HepG2 (cell line): ENCODE data around the gene PID1. TPM values are rescaled to one million over a fixed set of nuclear protein-coding genes. Genes with fewer than 3 reads are reported as not detected.

Source experiments
- ATAC-seq: fragments of 200-7000 bp; cut with Tn5 transposase; 3 replicates; pipeline ENCODE4 v1.9.1; 2020; ENCODE audit warnings: mild to moderate bottlenecking, moderate library complexity
- BruUV-seq: library from RNA; stranded (reverse); fragments of 400-500 nt; replicated peaks from 2 replicates; lab custom pipeline; 2021; lab: Mats Ljungman, UMichigan
- CTCF ChIA-PET: fragments of 300-600 bp; formaldehyde crosslinking; extraction: SDS; loops from one replicate; lab custom pipeline; 2021; ENCODE audit warnings: low total read pairs, inconsistent platforms, low intra/inter-chr PET ratio; lab: Yijun Ruan, JAX
- POLR2A ChIA-PET: fragments of 350-600 bp; sonication (Branson Sonifier 250); formaldehyde crosslinking; loops from one replicate; lab custom pipeline; 2020; ENCODE audit warnings: antibody characterized with exemption, inconsistent platforms; lab: Yijun Ruan, JAX
- DNase-seq: peaks from one replicate; pipeline ENCODE4 v3.0.0-alpha.2; 2015; ENCODE audit warnings: low spot score
- FAIRE-seq: peaks from 3 replicates; lab custom pipeline; 2011; peaks lifted over from hg19 to GRCh38; lab: Jason Lieb, UNC
- H2AFZ ChIP-seq: one replicate; pipeline ENCODE4 v1.6.1; 2011; ENCODE audit warnings: low read length, inconsistent platforms
- H3K27ac ChIP-seq: fragments of 300-600 bp; 3 replicates; pipeline ENCODE4 v1.8.0; 2011; ENCODE audit warnings: mixed run types, mild to moderate bottlenecking, mixed read lengths, low read length, inconsistent platforms; ENCODE audit not compliant: insufficient read depth; ENCODE audit errors: extremely low read length
- H3K27me3 ChIP-seq, 2 experiments: fragments of 200-600 bp in 1 of 2; 2 replicates in 1 of 2; 3 replicates in 1 of 2; pipeline versions ENCODE4 v1.6.0 to v1.8.0; 2011; ENCODE audit warnings: low read length in 2 of 2, mild to moderate bottlenecking in 2 of 2, moderate library complexity in 2 of 2, inconsistent platforms in 1 of 2; ENCODE audit not compliant: insufficient read depth in 2 of 2, control insufficient read depth in 1 of 2
- H3K36me3 ChIP-seq, 2 experiments: fragments of 200-600 bp in 1 of 2; replicated peaks in 1 of 2; 2 replicates in 1 of 2; 3 replicates in 1 of 2; pipeline versions ENCODE4 v1.5.1 to v1.8.0; 2011; ENCODE audit warnings: low read length in 2 of 2, inconsistent platforms in 1 of 2; ENCODE audit not compliant: insufficient read depth in 2 of 2, control insufficient read depth in 1 of 2
- H3K4me1 ChIP-seq: 2 replicates; pipeline ENCODE4 v1.5.1; 2012; ENCODE audit warnings: low read length, inconsistent platforms; ENCODE audit not compliant: insufficient read depth
- H3K4me2 ChIP-seq: 2 replicates; pipeline ENCODE4 v1.6.0; 2011; ENCODE audit warnings: low read depth, low read length, inconsistent platforms
- H3K4me3 ChIP-seq, 3 experiments: fragments of 200-600 bp in 1 of 3; sonication (generic), shearing (Covaris generic) in 1 of 3; replicated peaks in 1 of 3; 2 replicates each; pipeline ENCODE4 v1.5.1; 2011 to 2016; ENCODE audit warnings: low read length in 3 of 3, inconsistent platforms in 2 of 3, low read depth in 2 of 3, mild to moderate bottlenecking in 2 of 3, control low read depth in 1 of 3, mixed read lengths in 1 of 3; ENCODE audit not compliant: insufficient read depth in 1 of 3
- H3K79me2 ChIP-seq: one replicate; pipeline ENCODE4 v1.6.1; 2011; ENCODE audit warnings: low read length, inconsistent platforms; ENCODE audit not compliant: insufficient read depth
- H3K9ac ChIP-seq: 2 replicates; pipeline ENCODE4 v1.6.0; 2011; ENCODE audit warnings: mild to moderate bottlenecking, low read depth, low read length, inconsistent platforms; ENCODE audit not compliant: insufficient read depth
- H3K9me3 ChIP-seq: 2 replicates; pipeline ENCODE4 v1.5.1; 2012; ENCODE audit warnings: mild to moderate bottlenecking, low read length
- H4K20me1 ChIP-seq: 2 replicates; pipeline ENCODE4 v1.6.0; 2011; ENCODE audit warnings: inconsistent platforms, mild to moderate bottlenecking, low read length, moderate library complexity; ENCODE audit not compliant: insufficient read depth
- AGO1 ChIP-seq: fragments of 200-400 bp; formaldehyde crosslinking; IDR thresholded peaks from 2 replicates; pipeline ENCODE4 v1.6.1; 2017; ENCODE audit warnings: mild to moderate bottlenecking, low read depth, low read length, moderate library complexity; ENCODE audit not compliant: poor library complexity, severe bottlenecking
- HNRNPUL1 ChIP-seq: fragments of 200-400 bp; formaldehyde crosslinking; IDR thresholded peaks from 2 replicates; pipeline ENCODE4 v1.6.1; 2017; ENCODE audit warnings: low read depth, mild to moderate bottlenecking, low read length, moderate library complexity
- IKZF1 ChIP-seq: fragments of 450-650 bp; IDR thresholded peaks from 2 replicates; pipeline ENCODE4 v1.7.1; 2016
- MAFG ChIP-seq: sonication (generic); formaldehyde crosslinking; IDR thresholded peaks from 2 replicates; pipeline ENCODE4 v1.5.1; 2020; ENCODE audit warnings: mild to moderate bottlenecking, missing genetic modification reagents
- MTF2 ChIP-seq: sonication (generic); formaldehyde crosslinking; IDR thresholded peaks from 2 replicates; pipeline ENCODE4 v1.5.0; 2020; ENCODE audit warnings: missing genetic modification reagents, borderline replicate concordance
- STAT6 ChIP-seq: sonication (generic); formaldehyde crosslinking; IDR thresholded peaks from 2 replicates; pipeline ENCODE4 v1.4.0; 2020; ENCODE audit warnings: missing genetic modification reagents, mild to moderate bottlenecking, borderline replicate concordance
- TRIM24 ChIP-seq: sonication (generic); formaldehyde crosslinking; IDR thresholded peaks from 2 replicates; pipeline ENCODE4 v1.8.0; 2022; ENCODE audit warnings: mild to moderate bottlenecking, missing genetic modification reagents
- ZFAT ChIP-seq: sonication (generic); formaldehyde crosslinking; conservative IDR thresholded peaks from 2 replicates; pipeline ENCODE4 v1.8.1; 2023; ENCODE audit warnings: missing genetic modification reagents, inconsistent platforms
- ZNF768 ChIP-seq: sonication (generic); formaldehyde crosslinking; IDR thresholded peaks from 2 replicates; pipeline ENCODE4 v1.4.0; 2020; ENCODE audit warnings: missing genetic modification reagents
- in situ Hi-C: cut with HindIII; loops from 2 replicates; pipeline ENCODE4 v1.10.0; 2017; ENCODE audit warnings: low pct_unique_long_range_greater_than_20kb; ENCODE audit not compliant: extremely low pct_ligation_motif_present
- intact Hi-C: fragments of 100-400 bp; cut with micrococcal nuclease; formaldehyde crosslinking; loops from one replicate; pipeline ENCODE4 v1.10.0; 2022; ENCODE audit not compliant: unreplicated experiment
- polyA plus RNA-seq, 8 experiments: library from polyadenylated mRNA; depleted of rRNA in 3 of 8; stranded (reverse) in 7 of 8; unstranded in 1 of 8; fragments of >200 nt; fragmentation: Illumina TruSeq in 4 of 8; extraction: Trizol in 4 of 8; gene quantifications; 2 replicates each; pipeline versions ENCODE4 v1.2.1 to v1.2.3, GENCODE V29; 2011 to 2016; ENCODE audit warnings: low read depth in 4 of 8, missing spikeins in 1 of 8, mixed read lengths in 1 of 8; ENCODE audit not compliant: insufficient read depth in 1 of 8
- total RNA-seq, 5 experiments: library from RNA; depleted of rRNA; stranded (reverse); fragments of >200 nt; fragmentation: Illumina TruSeq; extraction: Trizol; gene quantifications; 2 replicates each; pipeline ENCODE4 v1.2.3, GENCODE V29; 2016; ENCODE audit warnings: low read depth in 1 of 5
- TF ChIP-seq, protein P1 (sequence below): sonication (generic); formaldehyde crosslinking; IDR thresholded peaks from 2 replicates; pipeline ENCODE4 v1.4.0; 2020; ENCODE audit warnings: missing genetic modification reagents, borderline replicate concordance

The PID1 gene
- total and polyA plus RNA-seq, 2 of the 13 experiments (the other 11 are each of a cell fraction or from before 2014, with no cell fraction given): 0.15 to 0.18 TPM

DNA sequence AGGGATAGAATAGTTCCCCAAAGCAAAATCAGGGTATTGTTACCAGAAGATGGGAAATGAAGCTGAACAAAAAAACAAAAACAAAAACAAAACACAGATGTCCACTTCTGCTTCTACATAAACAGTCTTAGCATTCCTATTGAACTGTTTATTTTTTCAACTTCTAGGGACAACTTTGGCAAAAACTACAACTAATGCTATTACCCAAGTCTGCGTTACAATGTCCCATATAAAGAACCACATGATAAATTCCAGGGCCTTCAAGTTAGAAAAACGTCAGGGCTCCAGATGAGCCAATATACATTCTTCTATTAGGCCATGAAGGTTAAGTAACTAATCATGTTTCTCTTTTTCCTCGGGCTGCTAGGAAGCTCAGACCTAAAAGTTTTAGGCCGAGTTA lies 16.9 kb downstream of the PID1 start (continued):
- TF ChIP-seq, protein P1, sequence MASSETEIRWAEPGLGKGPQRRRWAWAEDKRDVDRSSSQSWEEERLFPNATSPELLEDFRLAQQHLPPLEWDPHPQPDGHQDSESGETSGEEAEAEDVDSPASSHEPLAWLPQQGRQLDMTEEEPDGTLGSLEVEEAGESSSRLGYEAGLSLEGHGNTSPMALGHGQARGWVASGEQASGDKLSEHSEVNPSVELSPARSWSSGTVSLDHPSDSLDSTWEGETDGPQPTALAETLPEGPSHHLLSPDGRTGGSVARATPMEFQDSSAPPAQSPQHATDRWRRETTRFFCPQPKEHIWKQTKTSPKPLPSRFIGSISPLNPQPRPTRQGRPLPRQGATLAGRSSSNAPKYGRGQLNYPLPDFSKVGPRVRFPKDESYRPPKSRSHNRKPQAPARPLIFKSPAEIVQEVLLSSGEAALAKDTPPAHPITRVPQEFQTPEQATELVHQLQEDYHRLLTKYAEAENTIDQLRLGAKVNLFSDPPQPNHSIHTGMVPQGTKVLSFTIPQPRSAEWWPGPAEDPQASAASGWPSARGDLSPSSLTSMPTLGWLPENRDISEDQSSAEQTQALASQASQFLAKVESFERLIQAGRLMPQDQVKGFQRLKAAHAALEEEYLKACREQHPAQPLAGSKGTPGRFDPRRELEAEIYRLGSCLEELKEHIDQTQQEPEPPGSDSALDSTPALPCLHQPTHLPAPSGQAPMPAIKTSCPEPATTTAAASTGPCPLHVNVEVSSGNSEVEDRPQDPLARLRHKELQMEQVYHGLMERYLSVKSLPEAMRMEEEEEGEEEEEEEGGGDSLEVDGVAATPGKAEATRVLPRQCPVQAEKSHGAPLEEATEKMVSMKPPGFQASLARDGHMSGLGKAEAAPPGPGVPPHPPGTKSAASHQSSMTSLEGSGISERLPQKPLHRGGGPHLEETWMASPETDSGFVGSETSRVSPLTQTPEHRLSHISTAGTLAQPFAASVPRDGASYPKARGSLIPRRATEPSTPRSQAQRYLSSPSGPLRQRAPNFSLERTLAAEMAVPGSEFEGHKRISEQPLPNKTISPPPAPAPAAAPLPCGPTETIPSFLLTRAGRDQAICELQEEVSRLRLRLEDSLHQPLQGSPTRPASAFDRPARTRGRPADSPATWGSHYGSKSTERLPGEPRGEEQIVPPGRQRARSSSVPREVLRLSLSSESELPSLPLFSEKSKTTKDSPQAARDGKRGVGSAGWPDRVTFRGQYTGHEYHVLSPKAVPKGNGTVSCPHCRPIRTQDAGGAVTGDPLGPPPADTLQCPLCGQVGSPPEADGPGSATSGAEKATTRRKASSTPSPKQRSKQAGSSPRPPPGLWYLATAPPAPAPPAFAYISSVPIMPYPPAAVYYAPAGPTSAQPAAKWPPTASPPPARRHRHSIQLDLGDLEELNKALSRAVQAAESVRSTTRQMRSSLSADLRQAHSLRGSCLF (CRISPR knock-in tag): no peak
- no peak for TF ChIP-seq MTF2 (CRISPR knock-in tag)
- no peak for TF ChIP-seq IKZF1
- TF ChIP-seq MAFG (CRISPR knock-in tag): no peak
- TF ChIP-seq STAT6 (CRISPR knock-in tag): no peak

- ChIA-PET CTCF (no interaction called here), POLR2A (no interaction called here)
- intact Hi-C loops (no loop called here), in situ Hi-C loops (no loop called here)
- Histone ChIP-seq H3K9me3 (peaks cover 100% of the 10 kb centered on the region), H2AFZ (no peak overlapping the region), H3K79me2 (no peaks in the 10 kb centered on the region), H3K9ac (no peak overlapping the region), H4K20me1 (no peaks in the 10 kb centered on the region), H3K4me3 (no peak overlapping the region), H3K4me1 (no peaks in the 10 kb centered on the region), H3K27ac (no peak overlapping the region), H3K36me3 (no peaks in the 10 kb centered on the region), H3K27me3 (no peaks in the 10 kb centered on the region), H3K4me2 (no peak overlapping the region)
- no peak for TF ChIP-seq ZFAT (CRISPR knock-in tag)
- no peak for TF ChIP-seq TRIM24 (CRISPR knock-in tag)
- TF ChIP-seq AGO1: no peak
- TF ChIP-seq ZNF768: no peak
- no peak for TF ChIP-seq HNRNPUL1
- BruUV-seq: no TSS peak
- FAIRE-seq (no peak), ATAC-seq (no peak), DNase-seq (no peak)
Observed at GRCh38 chr2:229252996-229253395, 18.1 kb downstream of the PID1 start.
